Stimulated activated CD4-positive, alpha-beta T cell treated with anti-CD3 and anti-CD28 coated beads, Interleukin-4, amount 100 ng/mL, for 4 hours (primary cell): Measurements from ENCODE around the gene RBFOX1.

ENCODE experiments used
- DNase-seq, 2 experiments: peaks; one replicate each; pipeline ENCODE4 v3.0.0-alpha.2; 2020

RBFOX1 gene

GRCh38 chr16:7534749-7535148, 202.1 kb downstream of the RBFOX1 start:
- DNase-seq, result no peak

GRCh38 chr16:7541026-7541425, 208.4 kb downstream of the RBFOX1 start:
- no peak for DNase-seq

GRCh38 chr16:7545251-7545650, 212.6 kb downstream of the RBFOX1 start:
- DNase-seq, result no peak

GRCh38 chr16:7546948-7547347, 214.3 kb downstream of the RBFOX1 start:
- no peak for DNase-seq

GRCh38 chr16:7547736-7548135, 215.1 kb downstream of the RBFOX1 start:
- DNase-seq, result no peak

- DNase-seq, result no peak
Observed at GRCh38 chr16:7548796-7549318, 216.2 kb downstream of the RBFOX1 start.

- no peak for DNase-seq
Observed at GRCh38 chr16:7550096-7550495, 217.5 kb downstream of the RBFOX1 start.

- no peak for DNase-seq
Observed at GRCh38 chr16:7555459-7555858, 222.8 kb downstream of the RBFOX1 start.

GRCh38 chr16:7561908-7562405, 229.3 kb downstream of the RBFOX1 start:
- DNase-seq, result no peak

GRCh38 chr16:7566360-7566759, 233.7 kb downstream of the RBFOX1 start:
- no peak for DNase-seq

GRCh38 chr16:7571366-7571765, 238.7 kb downstream of the RBFOX1 start:
- DNase-seq, result no peak

GRCh38 chr16:7577588-7577987, 244.9 kb downstream of the RBFOX1 start:
- no peak for DNase-seq

GRCh38 chr16:7579454-7579853, 246.8 kb downstream of the RBFOX1 start:
- no peak for DNase-seq

GRCh38 chr16:7581175-7581574, 248.5 kb downstream of the RBFOX1 start:
- DNase-seq, result no peak

GRCh38 chr16:7583396-7583795, 250.8 kb downstream of the RBFOX1 start:
- no peak for DNase-seq

- no peak for DNase-seq
Observed at GRCh38 chr16:7584561-7584960, 251.9 kb downstream of the RBFOX1 start.

- no peak for DNase-seq
Observed at GRCh38 chr16:7585705-7586104, 253.1 kb downstream of the RBFOX1 start.

- DNase-seq, result no peak
Observed at GRCh38 chr16:7590934-7591333, 258.3 kb downstream of the RBFOX1 start.

GRCh38 chr16:7596308-7596707, 263.7 kb downstream of the RBFOX1 start:
- DNase-seq, result no peak

- DNase-seq, result no peak
Observed at GRCh38 chr16:7597677-7598076, 265.0 kb downstream of the RBFOX1 start.

- DNase-seq, result no peak
Observed at GRCh38 chr16:7601100-7601499, 268.5 kb downstream of the RBFOX1 start.

GRCh38 chr16:7602291-7602950, 269.8 kb downstream of the RBFOX1 start:
- DNase-seq, result no peak

- DNase-seq, result no peak
Observed at GRCh38 chr16:7605812-7606211, 273.2 kb downstream of the RBFOX1 start.

- no peak for DNase-seq
Observed at GRCh38 chr16:7612671-7613070, 280.0 kb downstream of the RBFOX1 start.

- DNase-seq, result no peak
Observed at GRCh38 chr16:7613518-7613917, 280.9 kb downstream of the RBFOX1 start.
